Hepatocyte (in vitro differentiated cells): Measurements from ENCODE around the gene DESI1. TPM values are rescaled to one million over a fixed set of nuclear protein-coding genes. Genes with fewer than 3 reads are reported as not detected.

Experiments
- DNase-seq: peaks from one replicate; pipeline ENCODE4 v3.0.0-alpha.2; 2016; ENCODE audit warnings: low spot score
- H2AFZ ChIP-seq: fragments of 200-600 bp; sonication (generic); 2 replicates; pipeline ENCODE4 v1.6.0; 2016; ENCODE audit warnings: antibody characterized with exemption, mild to moderate bottlenecking
- H3K27ac ChIP-seq: fragments of 200-600 bp; sonication (generic); 2 replicates; pipeline ENCODE4 v1.5.1; 2016; ENCODE audit warnings: mild to moderate bottlenecking
- H3K27me3 ChIP-seq: fragments of 200-600 bp; sonication (generic); 2 replicates; pipeline ENCODE4 v1.6.1; 2016
- H3K36me3 ChIP-seq: fragments of 200-600 bp; sonication (generic); replicated peaks from 2 replicates; pipeline ENCODE4 v1.5.1; 2016; ENCODE audit warnings: low read depth; ENCODE audit not compliant: insufficient read depth
- H3K4me1 ChIP-seq: fragments of 200-600 bp; sonication (generic); 2 replicates; pipeline ENCODE4 v1.5.1; 2016; ENCODE audit warnings: mild to moderate bottlenecking, moderate library complexity; ENCODE audit not compliant: insufficient read depth
- H3K4me2 ChIP-seq: fragments of 200-600 bp; sonication (generic); 2 replicates; pipeline ENCODE4 v1.6.0; 2016
- H3K4me3 ChIP-seq: fragments of 200-600 bp; sonication (generic); 2 replicates; pipeline ENCODE4 v1.5.1; 2016; ENCODE audit warnings: mild to moderate bottlenecking
- H3K79me2 ChIP-seq: fragments of 200-600 bp; sonication (generic); 2 replicates; pipeline ENCODE4 v1.6.0; 2017; ENCODE audit warnings: mild to moderate bottlenecking
- H3K9me2 ChIP-seq: fragments of 200-600 bp; sonication (generic); replicated peaks from 2 replicates; pipeline ENCODE4 v1.6.0; 2017; ENCODE audit warnings: mild to moderate bottlenecking; ENCODE audit not compliant: insufficient read depth
- H3K9me3 ChIP-seq: fragments of 200-600 bp; sonication (generic); 2 replicates; pipeline ENCODE4 v1.5.1; 2016; ENCODE audit warnings: low read depth, mild to moderate bottlenecking
- H4K20me1 ChIP-seq: fragments of 200-600 bp; sonication (generic); 2 replicates; pipeline ENCODE4 v1.6.0; 2016; ENCODE audit warnings: mild to moderate bottlenecking; ENCODE audit not compliant: insufficient read depth, poor library complexity, severe bottlenecking
- EZH2 ChIP-seq: fragments of 200-600 bp; sonication (generic); IDR thresholded peaks from 2 replicates; pipeline ENCODE4 v1.6.1; 2016; ENCODE audit warnings: antibody characterized with exemption, mild to moderate bottlenecking, borderline replicate concordance
- EZH2phosphoT487 ChIP-seq: fragments of 200-600 bp; sonication (generic); IDR thresholded peaks from one replicate; pipeline ENCODE4 v1.6.1; 2018; ENCODE audit warnings: antibody characterized with exemption, mild to moderate bottlenecking, low read depth, moderate library complexity; ENCODE audit not compliant: unreplicated experiment, severe bottlenecking
- WGBS: methylation state at CpG from one replicate; pipeline ENCODE4 v1.1.6; 2016; ENCODE audit warnings: low lambda C conversion rate; ENCODE audit errors: missing lambda C conversion rate; 5-methylcytosine and 5-hydroxymethylcytosine counted together
- polyA plus RNA-seq: library from polyadenylated mRNA; unstranded; fragments of >200 nt; fragmentation: Nextera tagmentation; extraction: Ambion mirVana; gene quantifications from 2 replicates; pipeline ENCODE4 v1.2.1, GENCODE V29; 2016
- total RNA-seq: library from RNA; depleted of rRNA; stranded (reverse); fragments of >200 nt; gene quantifications from 2 replicates; pipeline ENCODE4 v1.2.3, GENCODE V29; 2014
- TF ChIP-seq, protein P1 (sequence below): fragments of 200-600 bp; sonication (generic); IDR thresholded peaks from 2 replicates; pipeline ENCODE4 v1.5.1; 2016; ENCODE audit warnings: antibody characterized with exemption, mild to moderate bottlenecking; ENCODE audit not compliant: poor library complexity

Gene DESI1
- total and polyA plus RNA-seq, 2 experiments from 2014 or later, result 29.0 to 32.5 TPM

DNA sequence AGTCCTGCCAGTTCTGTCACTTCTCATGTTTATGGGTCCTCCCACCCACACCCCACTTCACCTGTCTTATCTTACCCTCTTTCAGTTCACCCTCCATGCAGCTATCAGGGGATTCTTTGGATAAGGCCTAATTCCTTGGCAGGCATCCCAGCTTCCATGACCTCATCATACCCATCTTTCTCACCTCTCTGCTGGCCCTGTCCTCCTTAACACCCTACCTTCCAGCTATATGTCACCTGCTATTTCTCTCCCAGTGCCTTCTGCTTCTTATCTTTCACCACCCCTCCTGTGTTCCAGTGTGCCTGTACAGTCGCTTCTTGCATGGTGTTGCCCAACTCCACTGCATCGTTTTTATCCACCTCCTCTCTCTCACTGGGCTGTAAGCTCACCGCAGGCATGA is 39.6 kb upstream of the DESI1 start:
- H3K9me3 ChIP-seq, result no peaks in the 10 kb centered on the region
- peaks cover 3% of the 10 kb centered on the region for H3K79me2 ChIP-seq
- H3K27me3 ChIP-seq, result no peaks in the 10 kb centered on the region
- no peak overlapping the region for H3K4me3 ChIP-seq
- no peaks in the 10 kb centered on the region for H3K4me1 ChIP-seq
- no peak for DNase-seq
- no peak overlapping the region for H3K27ac ChIP-seq
- no peak overlapping the region for H3K4me2 ChIP-seq
- no peaks in the 10 kb centered on the region for H3K36me3 ChIP-seq
- WGBS, result 81% methylated on average over 3 of the region's 3 CpGs
- TF ChIP-seq, protein P1, sequence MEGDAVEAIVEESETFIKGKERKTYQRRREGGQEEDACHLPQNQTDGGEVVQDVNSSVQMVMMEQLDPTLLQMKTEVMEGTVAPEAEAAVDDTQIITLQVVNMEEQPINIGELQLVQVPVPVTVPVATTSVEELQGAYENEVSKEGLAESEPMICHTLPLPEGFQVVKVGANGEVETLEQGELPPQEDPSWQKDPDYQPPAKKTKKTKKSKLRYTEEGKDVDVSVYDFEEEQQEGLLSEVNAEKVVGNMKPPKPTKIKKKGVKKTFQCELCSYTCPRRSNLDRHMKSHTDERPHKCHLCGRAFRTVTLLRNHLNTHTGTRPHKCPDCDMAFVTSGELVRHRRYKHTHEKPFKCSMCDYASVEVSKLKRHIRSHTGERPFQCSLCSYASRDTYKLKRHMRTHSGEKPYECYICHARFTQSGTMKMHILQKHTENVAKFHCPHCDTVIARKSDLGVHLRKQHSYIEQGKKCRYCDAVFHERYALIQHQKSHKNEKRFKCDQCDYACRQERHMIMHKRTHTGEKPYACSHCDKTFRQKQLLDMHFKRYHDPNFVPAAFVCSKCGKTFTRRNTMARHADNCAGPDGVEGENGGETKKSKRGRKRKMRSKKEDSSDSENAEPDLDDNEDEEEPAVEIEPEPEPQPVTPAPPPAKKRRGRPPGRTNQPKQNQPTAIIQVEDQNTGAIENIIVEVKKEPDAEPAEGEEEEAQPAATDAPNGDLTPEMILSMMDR, result no peak
- TF ChIP-seq EZH2 (no peak), EZH2phosphoT487 (no peak)
- H2AFZ ChIP-seq, result no peak overlapping the region
- H4K20me1 ChIP-seq, result no peaks in the 10 kb centered on the region
- no peaks in the 10 kb centered on the region for H3K9me2 ChIP-seq

- no peaks in the 10 kb centered on the region for H4K20me1 ChIP-seq
- peaks cover 3% of the 10 kb centered on the region for H3K79me2 ChIP-seq
- no peak overlapping the region for H3K4me2 ChIP-seq
- H3K36me3 ChIP-seq, result no peaks in the 10 kb centered on the region
- H3K27ac ChIP-seq, result no peak overlapping the region
- H2AFZ ChIP-seq, result no peak overlapping the region
- H3K4me1 ChIP-seq, result no peaks in the 10 kb centered on the region
- H3K4me3 ChIP-seq, result no peak overlapping the region
- no peaks in the 10 kb centered on the region for H3K9me3 ChIP-seq
- DNase-seq, result no peak
- H3K27me3 ChIP-seq, result no peaks in the 10 kb centered on the region
- no peaks in the 10 kb centered on the region for H3K9me2 ChIP-seq
- 100% methylated on average over 1 of the region's 1 CpG for WGBS
- TF ChIP-seq, protein P1, result no peak
- TF ChIP-seq EZH2phosphoT487, result no peak
- no peak for TF ChIP-seq EZH2
Observed at GRCh38 chr22:41659941-41660340, 39.1 kb upstream of the DESI1 start.

- H3K9me2 ChIP-seq, result no peaks in the 10 kb centered on the region
- H3K36me3 ChIP-seq, result no peaks in the 10 kb centered on the region
- H3K4me3 ChIP-seq, result no peak overlapping the region
- H2AFZ ChIP-seq, result no peak overlapping the region
- H3K27ac ChIP-seq, result no peak overlapping the region
- H3K79me2 ChIP-seq, result peaks cover 3% of the 10 kb centered on the region
- no peak for DNase-seq
- H3K9me3 ChIP-seq, result no peaks in the 10 kb centered on the region
- no peaks in the 10 kb centered on the region for H3K27me3 ChIP-seq
- H3K4me2 ChIP-seq, result no peak overlapping the region
- 96% methylated on average over 17 of the region's 17 CpGs for WGBS
- no peaks in the 10 kb centered on the region for H3K4me1 ChIP-seq
- TF ChIP-seq EZH2phosphoT487, result no peak
- TF ChIP-seq, protein P1, result no peak
- TF ChIP-seq EZH2, result no peak
- H4K20me1 ChIP-seq, result no peaks in the 10 kb centered on the region
Observed at GRCh38 chr22:41658869-41659268, 38.0 kb upstream of the DESI1 start.

GRCh38 chr22:41657709-41658108 is 36.9 kb upstream of the DESI1 start:
- peaks cover 3% of the 10 kb centered on the region for H3K79me2 ChIP-seq
- H4K20me1 ChIP-seq, result no peaks in the 10 kb centered on the region
- no peaks in the 10 kb centered on the region for H3K9me2 ChIP-seq
- H3K4me3 ChIP-seq, result no peak overlapping the region
- no peaks in the 10 kb centered on the region for H3K9me3 ChIP-seq
- H3K27ac ChIP-seq, result no peak overlapping the region
- H3K4me1 ChIP-seq, result no peaks in the 10 kb centered on the region
- H3K36me3 ChIP-seq, result no peaks in the 10 kb centered on the region
- no peak overlapping the region for H2AFZ ChIP-seq
- TF ChIP-seq EZH2 (no peak), EZH2phosphoT487 (no peak)
- TF ChIP-seq, protein P1, result no peak
- no peak for DNase-seq
- no peaks in the 10 kb centered on the region for H3K27me3 ChIP-seq
- no peak overlapping the region for H3K4me2 ChIP-seq
- 98% methylated on average over 6 of the region's 6 CpGs for WGBS
